SK-N-SH treated with all-trans-retinoic acid at 6 μM for 48 hours (cell line): ENCODE measurements around the gene CDH26.

ENCODE experiments used
- ATAC-seq: fragments of 200-7000 bp; cut with Tn5 transposase; 3 replicates; pipeline ENCODE4 v1.9.1; 2020; ENCODE audit warnings: mild to moderate bottlenecking, moderate library complexity
- BACH2 ChIP-seq: fragments of 250-450 bp; sonication (Bioruptor Pico); IDR thresholded peaks from 2 replicates; pipeline ENCODE4 v1.9.0; 2021; ENCODE audit warnings: mild to moderate bottlenecking, borderline replicate concordance
- CREB5 ChIP-seq: fragments of 250-450 bp; sonication (Bioruptor Pico); IDR thresholded peaks from 2 replicates; pipeline ENCODE4 v1.5.1; 2020; ENCODE audit warnings: low read depth, mild to moderate bottlenecking, moderate library complexity
- CSRNP3 ChIP-seq: fragments of 250-450 bp; sonication (Bioruptor Pico); IDR thresholded peaks from 2 replicates; pipeline ENCODE4 v1.5.1; 2021; ENCODE audit warnings: mild to moderate bottlenecking, moderate library complexity
- ESRRG ChIP-seq: fragments of 250-450 bp; sonication (Bioruptor Pico); IDR thresholded peaks from 2 replicates; pipeline ENCODE4 v1.6.1; 2021; ENCODE audit warnings: mild to moderate bottlenecking
- GLIS3 ChIP-seq: fragments of 250-450 bp; sonication (Bioruptor Pico); IDR thresholded peaks from 2 replicates; pipeline ENCODE4 v1.5.0; 2020; ENCODE audit warnings: mild to moderate bottlenecking, moderate library complexity
- OSR1 ChIP-seq: fragments of 250-450 bp; sonication (Bioruptor Pico); IDR thresholded peaks from 2 replicates; pipeline ENCODE4 v1.8.0; 2022; ENCODE audit warnings: moderate library complexity, mild to moderate bottlenecking, inconsistent platforms
- PPARA ChIP-seq: fragments of 250-450 bp; sonication (Bioruptor Pico); IDR thresholded peaks from 2 replicates; pipeline ENCODE4 v1.5.0; 2020; ENCODE audit warnings: mild to moderate bottlenecking, borderline replicate concordance
- RARB ChIP-seq: fragments of 250-450 bp; sonication (Bioruptor Pico); IDR thresholded peaks from 2 replicates; pipeline ENCODE4 v1.8.0; 2021; ENCODE audit warnings: mild to moderate bottlenecking, moderate library complexity
- SNAI2 ChIP-seq: fragments of 250-450 bp; sonication (Bioruptor Pico); IDR thresholded peaks from 2 replicates; pipeline ENCODE4 v1.5.0; 2020; ENCODE audit warnings: mild to moderate bottlenecking, moderate library complexity
- TCF4 ChIP-seq: fragments of 250-450 bp; sonication (Bioruptor Pico); IDR thresholded peaks from 2 replicates; pipeline ENCODE4 v1.8.0; 2021; ENCODE audit warnings: mild to moderate bottlenecking, moderate library complexity, borderline replicate concordance
- TSHZ2 ChIP-seq: fragments of 250-450 bp; sonication (Bioruptor Pico); IDR thresholded peaks from 2 replicates; pipeline ENCODE4 v1.5.0; 2020; ENCODE audit warnings: mild to moderate bottlenecking, moderate library complexity
- ZFP30 ChIP-seq: fragments of 450-650 bp; formaldehyde crosslinking; IDR thresholded peaks from 2 replicates; pipeline ENCODE4 v1.5.0; 2022; ENCODE audit warnings: mild to moderate bottlenecking, moderate library complexity
- ZNF565 ChIP-seq: fragments of 450-650 bp; formaldehyde crosslinking; conservative IDR thresholded peaks from 2 replicates; pipeline ENCODE4 v1.5.0; 2020; ENCODE audit warnings: low read depth, mild to moderate bottlenecking, moderate library complexity
- ZNF70 ChIP-seq: fragments of 450-650 bp; formaldehyde crosslinking; IDR thresholded peaks from 2 replicates; pipeline ENCODE4 v1.5.0; 2020; ENCODE audit warnings: mild to moderate bottlenecking, moderate library complexity
- ZNF8 ChIP-seq: fragments of 450-650 bp; formaldehyde crosslinking; IDR thresholded peaks from 2 replicates; pipeline ENCODE4 v1.5.0; 2020; ENCODE audit warnings: mild to moderate bottlenecking, moderate library complexity
- TF ChIP-seq, protein P1 (sequence below): fragments of 250-450 bp; sonication (Bioruptor Pico); IDR thresholded peaks from 2 replicates; pipeline ENCODE4 v1.8.0; 2021; ENCODE audit warnings: low read depth, mild to moderate bottlenecking, moderate library complexity, borderline replicate concordance
- TF ChIP-seq, protein P2 (sequence below): fragments of 250-450 bp; sonication (Bioruptor Pico); IDR thresholded peaks from 2 replicates; pipeline ENCODE4 v1.8.0; 2020; ENCODE audit warnings: mild to moderate bottlenecking, moderate library complexity, borderline replicate concordance

Gene CDH26

GRCh38 chr20:60053818-60054190, 95.6 kb downstream of the CDH26 start (continued):
- TF ChIP-seq, protein P1, sequence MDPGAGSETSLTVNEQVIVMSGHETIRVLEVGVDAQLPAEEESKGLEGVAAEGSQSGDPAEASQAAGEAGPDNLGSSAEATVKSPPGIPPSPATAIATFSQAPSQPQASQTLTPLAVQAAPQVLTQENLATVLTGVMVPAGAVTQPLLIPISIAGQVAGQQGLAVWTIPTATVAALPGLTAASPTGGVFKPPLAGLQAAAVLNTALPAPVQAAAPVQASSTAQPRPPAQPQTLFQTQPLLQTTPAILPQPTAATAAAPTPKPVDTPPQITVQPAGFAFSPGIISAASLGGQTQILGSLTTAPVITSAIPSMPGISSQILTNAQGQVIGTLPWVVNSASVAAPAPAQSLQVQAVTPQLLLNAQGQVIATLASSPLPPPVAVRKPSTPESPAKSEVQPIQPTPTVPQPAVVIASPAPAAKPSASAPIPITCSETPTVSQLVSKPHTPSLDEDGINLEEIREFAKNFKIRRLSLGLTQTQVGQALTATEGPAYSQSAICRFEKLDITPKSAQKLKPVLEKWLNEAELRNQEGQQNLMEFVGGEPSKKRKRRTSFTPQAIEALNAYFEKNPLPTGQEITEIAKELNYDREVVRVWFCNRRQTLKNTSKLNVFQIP (CRISPR knock-in tag) = no peak
- TF ChIP-seq CSRNP3 (no peak), BACH2 (CRISPR knock-in tag) (no peak)

DNA sequence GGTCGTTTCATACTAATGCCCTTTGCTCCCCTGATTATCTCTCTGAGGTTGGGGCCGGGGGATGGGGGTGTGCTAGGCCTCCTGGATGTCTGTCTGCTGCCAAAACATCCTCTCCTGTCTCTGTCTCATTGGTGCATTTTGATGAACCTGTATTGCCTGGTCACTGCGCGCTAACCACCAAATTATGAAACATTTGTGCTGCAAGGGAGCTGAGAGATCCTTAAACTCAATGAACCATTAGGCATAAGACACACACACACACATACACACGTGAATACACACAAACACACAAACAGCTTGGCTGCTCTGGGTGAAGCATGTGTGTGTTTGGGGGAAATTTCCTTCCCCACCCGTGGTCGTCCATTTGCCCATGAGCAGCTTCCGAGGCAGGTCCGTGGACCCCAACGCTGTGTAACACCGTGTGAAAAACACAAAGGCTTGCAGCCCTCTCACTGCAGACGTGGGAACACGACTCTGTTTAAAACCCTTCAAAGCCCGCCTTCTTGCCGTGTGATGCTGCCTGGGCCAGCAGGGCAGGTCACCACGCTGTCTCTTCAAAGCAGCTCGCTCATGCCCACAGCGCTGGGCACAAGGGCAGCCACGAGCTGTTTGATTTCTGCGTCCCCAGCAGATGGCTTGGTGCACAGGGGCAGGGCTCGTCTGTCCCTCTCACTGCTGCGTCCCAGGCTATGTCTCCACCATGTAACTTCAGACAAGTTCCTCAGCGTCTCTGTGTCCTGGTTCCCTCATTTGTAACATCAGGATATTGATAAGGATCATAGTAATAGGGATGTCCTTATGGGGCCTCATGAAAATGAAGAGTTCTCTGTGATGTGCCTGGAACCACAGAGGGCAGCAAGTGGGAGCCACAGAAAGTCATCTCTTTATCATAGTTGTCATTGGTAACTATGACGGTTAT, 96.8 kb downstream of the CDH26 start:
- no peak for ATAC-seq
- TF ChIP-seq TCF4 (CRISPR knock-in tag) (no peak), CREB5 (CRISPR knock-in tag) (no peak), CSRNP3 (no peak), SNAI2 (no peak), ZNF8 (CRISPR knock-in tag) (no peak), GLIS3 (CRISPR knock-in tag) (no peak), OSR1 (CRISPR knock-in tag) (no peak), BACH2 (CRISPR knock-in tag) (no peak), PPARA (CRISPR knock-in tag) (no peak), ZFP30 (no peak), ZNF565 (no peak), ZNF70 (CRISPR knock-in tag) (no peak), TSHZ2 (CRISPR knock-in tag) (no peak)
- TF ChIP-seq, protein P1 (CRISPR knock-in tag) = no peak
- TF ChIP-seq, all 23 proteins: peak for 0

GRCh38 chr20:60055740-60056139, 97.5 kb downstream of the CDH26 start:
- ATAC-seq = no peak
- TF ChIP-seq GLIS3 (CRISPR knock-in tag) (no peak), RARB (no peak), ZFP30 (no peak), BACH2 (CRISPR knock-in tag) (no peak), CREB5 (CRISPR knock-in tag) (no peak), TCF4 (CRISPR knock-in tag) (no peak), CSRNP3 (no peak), ESRRG (CRISPR knock-in tag) (no peak)
- TF ChIP-seq, protein P2, sequence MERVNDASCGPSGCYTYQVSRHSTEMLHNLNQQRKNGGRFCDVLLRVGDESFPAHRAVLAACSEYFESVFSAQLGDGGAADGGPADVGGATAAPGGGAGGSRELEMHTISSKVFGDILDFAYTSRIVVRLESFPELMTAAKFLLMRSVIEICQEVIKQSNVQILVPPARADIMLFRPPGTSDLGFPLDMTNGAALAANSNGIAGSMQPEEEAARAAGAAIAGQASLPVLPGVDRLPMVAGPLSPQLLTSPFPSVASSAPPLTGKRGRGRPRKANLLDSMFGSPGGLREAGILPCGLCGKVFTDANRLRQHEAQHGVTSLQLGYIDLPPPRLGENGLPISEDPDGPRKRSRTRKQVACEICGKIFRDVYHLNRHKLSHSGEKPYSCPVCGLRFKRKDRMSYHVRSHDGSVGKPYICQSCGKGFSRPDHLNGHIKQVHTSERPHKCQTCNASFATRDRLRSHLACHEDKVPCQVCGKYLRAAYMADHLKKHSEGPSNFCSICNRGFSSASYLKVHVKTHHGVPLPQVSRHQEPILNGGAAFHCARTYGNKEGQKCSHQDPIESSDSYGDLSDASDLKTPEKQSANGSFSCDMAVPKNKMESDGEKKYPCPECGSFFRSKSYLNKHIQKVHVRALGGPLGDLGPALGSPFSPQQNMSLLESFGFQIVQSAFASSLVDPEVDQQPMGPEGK = no peak
